ENCODE results near the gene CNTN4.

DNA sequence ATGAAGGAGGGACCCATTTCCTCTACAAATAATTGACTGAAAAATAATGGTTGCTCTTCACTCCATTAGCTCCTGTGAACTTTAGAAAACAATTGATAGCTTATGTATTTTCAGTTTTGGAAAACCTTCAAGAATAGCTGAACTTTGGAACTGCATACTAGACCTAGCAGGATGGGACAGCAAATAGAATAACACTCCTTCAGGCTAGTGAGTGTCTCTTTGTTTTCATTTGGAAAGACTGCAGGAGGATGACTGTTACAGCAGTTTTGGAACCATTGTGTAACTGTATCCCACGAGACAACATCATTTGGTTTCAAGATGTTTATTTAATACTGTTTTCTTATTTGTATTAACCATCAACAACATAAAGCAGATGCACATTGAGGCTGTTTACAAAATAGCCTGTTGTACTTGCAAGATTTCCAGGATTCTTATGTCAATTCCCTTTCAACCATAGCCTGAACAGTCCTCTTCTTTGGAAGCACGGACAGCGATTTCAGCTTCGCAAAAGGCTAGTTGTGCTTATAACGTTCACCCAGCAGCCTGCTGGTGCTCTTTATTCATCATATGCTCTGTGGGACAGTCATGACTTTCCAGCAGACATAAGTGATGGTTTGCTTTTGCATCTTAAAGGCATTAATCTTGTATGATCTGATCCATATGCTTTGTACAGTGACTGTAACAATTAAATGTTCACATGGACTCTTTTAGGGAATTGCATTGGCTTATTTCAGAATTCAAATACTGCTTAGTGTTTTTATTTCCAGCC is 676.0 kb downstream of the CNTN4 start:
- no peak for TF ChIP-seq CTCF (IDR thresholded peaks at IDR 0.05; ENCODE audit: low read depth, low read length)
- TF ChIP-seq EZH2phosphoT487 (IDR thresholded peaks at IDR 0.05; ENCODE audit: low read depth): no peak

All from OCI-LY3 (cell line).